Heart right ventricle (tissue), 16 donors: ENCODE results near the gene MXI1. TPM values are rescaled to one million over a fixed set of nuclear protein-coding genes. Genes with fewer than 3 reads are reported as not detected.

Experiments
- ATAC-seq, 8 donors: fragments of 200-7000 bp; cut with Tn5 transposase; one replicate each; pipeline ENCODE4 v1.9.1; 2020; ENCODE audit warnings: mild to moderate bottlenecking in 8 of 8, moderate library complexity in 8 of 8, moderate number of reproducible peaks in 1 of 8
- DNase-seq, 2 donors: peaks; one replicate each; pipeline ENCODE4 v3.0.0-alpha.2; 2020
- H3K27ac ChIP-seq, 10 donors: fragments of 200-600 bp; sonication (generic) in 2 of 10; one replicate each; pipeline versions ENCODE4 v1.5.0 to v1.8.0; 2020 to 2022; ENCODE audit warnings: mild to moderate bottlenecking in 3 of 10
- H3K27me3 ChIP-seq, 7 donors: fragments of 200-600 bp; one replicate each; pipeline ENCODE4 v1.8.0; 2021 to 2022; ENCODE audit warnings: mild to moderate bottlenecking in 2 of 7
- H3K36me3 ChIP-seq, 9 donors: fragments of 200-600 bp; sonication (generic) in 1 of 9; one replicate each; pipeline versions ENCODE4 v1.5.0 to v1.8.0; 2020 to 2022; ENCODE audit warnings: mild to moderate bottlenecking in 2 of 9
- H3K4me1 ChIP-seq, 9 donors: fragments of 200-600 bp; sonication (generic) in 1 of 9; one replicate each; pipeline versions ENCODE4 v1.5.0 to v1.8.0; 2020 to 2022; ENCODE audit warnings: mild to moderate bottlenecking in 4 of 9
- H3K4me3 ChIP-seq, 10 donors: fragments of 200-600 bp; sonication (generic) in 2 of 10; one replicate each; pipeline versions ENCODE4 v1.5.0 to v1.8.0; 2020 to 2022; ENCODE audit warnings: mild to moderate bottlenecking in 7 of 10, moderate library complexity in 2 of 10
- H3K9me3 ChIP-seq, 11 donors: fragments of 200-600 bp in 10 of 11; sonication (generic) in 2 of 11; one replicate each; pipeline versions ENCODE4 v1.5.0 to v1.8.0; 2013 to 2022; ENCODE audit warnings: mild to moderate bottlenecking in 2 of 11, control low read depth in 1 of 11, moderate library complexity in 1 of 11
- CTCF ChIP-seq, 9 donors: fragments of 200-600 bp; sonication (generic) in 2 of 9; IDR thresholded peaks; one replicate each; pipeline versions ENCODE4 v1.5.0 to v1.8.0; 2021 to 2022; ENCODE audit warnings: antibody characterized with exemption in 9 of 9, mild to moderate bottlenecking in 5 of 9, moderate library complexity in 1 of 9
- WGBS, 2 donors: extraction: QIAGEN DNeasy Blood & Tissue Kit; methylation state at CpG; one replicate each; pipeline ENCODE4 v1.1.7; 2013; ENCODE audit warnings: inconsistent platforms in 1 of 2; 5-methylcytosine and 5-hydroxymethylcytosine counted together
- intact Hi-C, 10 donors: fragments of 100-400 bp; cut with DNase I; formaldehyde crosslinking; loops; one replicate each; pipeline versions ENCODE4 v1.11.1 to v1.14.2; 2022
- polyA plus RNA-seq, 2 donors: library from polyadenylated mRNA; stranded (reverse); fragments of 200-250 nt; gene quantifications; one replicate each; pipeline ENCODE4 v1.2.3, GENCODE V29; 2013
- total RNA-seq, 10 donors: library from RNA; stranded (reverse); fragmentation: NEBNext Ultra II Directional in 3 of 10; extraction: Animal tissue kit (Norgen Biotek cat#: 25700) in 3 of 10; gene quantifications; one replicate each; pipeline versions ENCODE4 v1.2.1 to v1.2.4, GENCODE V29; 2021 to 2023
- donor health status: Arrhythmogenic right ventricular cardiomyopathy.
- donor health status: ischemic (EF 13 %, LVEDD 7.1; RV severe dilation, severe dysfunction).
- donor health status: healthy with polysubstance abuse.
- donor health status: DM: no; HTN: yes; CAD: no.
- donor health status: DM: no; HTN: no; CAD: no.
- donor health status: ischemic (EF 25% LVEDD 6.9; RV normal size, moderate dysfunction).
- donor health status: ischemic (EF 25% LVEDD 5.7; RV mildly dilated, moderate dysfunction).
- donor health status: healthy.
- donor health status: DM: yes; HTN: yes; CAD: no.
- donor health status: Ischemic cardiomyopathy.
- donor health status: ischemic (EF 35%, LVEDD 5.7; RV mildly dilated, moderate dysfunction).
- donor health status: nonischemic (EF 11% LVEDD 7.7; RV severe dilation, severe dysfunction).
- donor health status: DM: yes; HTN: yes; CAD: no.
- donor health status: PGD.
- donor health status: ischemic (EF 29% LVEDD 5.4; RV normal size, mild dysfunction).
- donor health status: nonischemic (EF 23%, LVEDD 6.1; RV moderate dilation, normal function).

Gene MXI1
- total and polyA plus RNA-seq, 12 donors, result 27.3 to 100 (median 61.3) TPM

- peak; percentile 36 to 75 (median 61) for TF ChIP-seq CTCF (IDR thresholded peaks at IDR 0.05)
- Histone ChIP-seq H3K27me3 (no peaks in the 10 kb centered on the region), H3K4me1 (peaks cover 4 to 61% (median 42%) of the 10 kb centered on the region in 9 donors), H3K9me3 (no peaks in the 10 kb centered on the region), H3K36me3 (peaks cover 0 to 25% (median 13%) of the 10 kb centered on the region in 9 donors), H3K4me3 (peak overlapping the region in 6 of 10 donors; percentile 84 to 92 (median 86)), H3K27ac (peak overlapping the region in 9 of 10 donors; percentile 88 to 95 (median 93))
- DNase-seq (peak in 1 of 2 donors; percentile 50), ATAC-seq (peak; percentile 14 to 59 (median 42))
- WGBS, 2 donors, result 56 to 58% methylated on average over 17 of the region's 17 CpGs
- intact Hi-C loops, result loop anchor here in 2 of 10 donors (1.0 to 5.0 kb wide), 2 partner anchors 241 to 566 kb away; partner anchors contain the start of gene PDCD4 (in 1 of the 2)
Measured at GRCh38 chr10:110305767-110306451, 98.5 kb downstream of the MXI1 start.

- intact Hi-C loops, result loop anchor here in 2 of 10 donors (1.0 to 5.0 kb wide), 2 partner anchors 241 to 566 kb away; partner anchors contain the start of gene PDCD4 (in 1 of the 2)
- peak overlapping the region in 1 of 10 donors; percentile 7 for H3K4me3 ChIP-seq
- no peak for ATAC-seq
- H3K4me1 ChIP-seq, result peaks cover 4 to 61% (median 37%) of the 10 kb centered on the region in 9 donors
- no peak for DNase-seq
- H3K27ac ChIP-seq, result peak overlapping the region in 5 of 10 donors; percentile 91 to 95 (median 93)
- 22 to 23% methylated on average over 2 of the region's 2 CpGs for WGBS, 2 donors
- peak in 1 of 9 donors; percentile 0 for TF ChIP-seq CTCF (IDR thresholded peaks at IDR 0.05)
- no peaks in the 10 kb centered on the region for H3K27me3 ChIP-seq
- no peaks in the 10 kb centered on the region for H3K9me3 ChIP-seq
- peaks cover 0 to 20% (median 13%) of the 10 kb centered on the region in 9 donors for H3K36me3 ChIP-seq
Measured at GRCh38 chr10:110306452-110306768, 99.0 kb downstream of the MXI1 start.

GRCh38 chr10:110307805-110308204 lies 100.4 kb downstream of the MXI1 start:
- ATAC-seq (no peak), DNase-seq (no peak)
- peaks cover 4 to 50% (median 23%) of the 10 kb centered on the region in 9 donors for H3K4me1 ChIP-seq
- intact Hi-C loops, result loop anchor here in 1 of 10 donors (5.0 kb wide), 1 partner anchor 564 kb away; the partner anchor contains the start of gene PDCD4
- H3K36me3 ChIP-seq, result peaks cover 0 to 7% (median 5%) of the 10 kb centered on the region in 9 donors
- H3K4me3 ChIP-seq, result no peak overlapping the region
- no peak overlapping the region for H3K27ac ChIP-seq
- H3K9me3 ChIP-seq, result no peaks in the 10 kb centered on the region
- H3K27me3 ChIP-seq, result no peaks in the 10 kb centered on the region
- no peak for TF ChIP-seq CTCF (IDR thresholded peaks at IDR 0.05)
- 47 to 57% methylated on average over 4 of the region's 4 CpGs for WGBS, 2 donors

GRCh38 chr10:110310741-110311140 lies 103.3 kb downstream of the MXI1 start:
- no peak for TF ChIP-seq CTCF (IDR thresholded peaks at IDR 0.05)
- WGBS, 2 donors, result 45 to 49% methylated on average over 3 of the region's 3 CpGs
- H3K9me3 ChIP-seq, result no peaks in the 10 kb centered on the region
- peak overlapping the region in 2 of 10 donors; percentile 38 to 41 for H3K27ac ChIP-seq
- H3K36me3 ChIP-seq, result no peaks in the 10 kb centered on the region
- intact Hi-C loops, result loop anchor here (1.0 to 5.0 kb wide), 11 partner anchors 42 to 292 kb away; partner anchors contain the start of gene DUSP5 (in 1 of the 10)
- H3K27me3 ChIP-seq, result no peaks in the 10 kb centered on the region
- no peak for DNase-seq
- H3K4me1 ChIP-seq, result peaks cover 0 to 33% (median 7%) of the 10 kb centered on the region in 9 donors
- no peak overlapping the region for H3K4me3 ChIP-seq
- peak in 3 of 8 donors; percentile 21 to 41 (median 39) for ATAC-seq
